ENCODE data around the gene IWS1. TPM values are rescaled to one million over a fixed set of nuclear protein-coding genes. Genes with fewer than 3 reads are reported as not detected.

The IWS1 gene
- total RNA-seq, 1 donor from 2014 or later = 48.4 TPM

- no peak for DNase-seq (ENCODE audit: low read depth)
- Histone ChIP-seq H3K4me3 (ENCODE audit: low read depth, low read length) (no peak overlapping the region), H3K36me3 (ENCODE audit: control insufficient read depth, insufficient read depth, low read length) (peaks cover 4% of the 10 kb centered on the region), H3K27me3 (ENCODE audit: control insufficient read depth, insufficient read depth, low read length) (no peaks in the 10 kb centered on the region)
- TF ChIP-seq CTCF (IDR thresholded peaks at IDR 0.05; ENCODE audit: insufficient read depth, low read length, poor library complexity, severe bottlenecking) = no peak
Observed at GRCh38 chr2:127482031-127482430, 44.3 kb downstream of the IWS1 start.

- no peak for TF ChIP-seq CTCF (IDR thresholded peaks at IDR 0.05; ENCODE audit: insufficient read depth, low read length, poor library complexity, severe bottlenecking)
Observed at GRCh38 chr2:127479866-127480743, 46.2 kb downstream of the IWS1 start.

GRCh38 chr2:127479219-127479825, 47.0 kb downstream of the IWS1 start:
- Histone ChIP-seq H3K27me3 (ENCODE audit: control insufficient read depth, insufficient read depth, low read length) (no peaks in the 10 kb centered on the region), H3K36me3 (ENCODE audit: control insufficient read depth, insufficient read depth, low read length) (no peaks in the 10 kb centered on the region), H3K4me3 (ENCODE audit: low read depth, low read length) (no peak overlapping the region)
- TF ChIP-seq CTCF (IDR thresholded peaks at IDR 0.05; ENCODE audit: insufficient read depth, low read length, poor library complexity, severe bottlenecking) = peak; percentile 69
- DNase-seq (ENCODE audit: low read depth) = peak; percentile 21

More at GRCh38 chr2:127479866-127480743, 46.2 kb downstream of the IWS1 start:
- H3K27me3 ChIP-seq (ENCODE audit: control insufficient read depth, insufficient read depth, low read length) = no peaks in the 10 kb centered on the region
- no peaks in the 10 kb centered on the region for H3K36me3 ChIP-seq (ENCODE audit: control insufficient read depth, insufficient read depth, low read length)
- no peak overlapping the region for H3K4me3 ChIP-seq (ENCODE audit: low read depth, low read length)
- DNase-seq (ENCODE audit: low read depth) = no peak

GRCh38 chr2:127475788-127476187, 50.5 kb downstream of the IWS1 start:
- no peak for DNase-seq (ENCODE audit: low read depth)
- H3K4me3 ChIP-seq (ENCODE audit: low read depth, low read length) = no peak overlapping the region
- no peaks in the 10 kb centered on the region for H3K27me3 ChIP-seq (ENCODE audit: control insufficient read depth, insufficient read depth, low read length)
- H3K36me3 ChIP-seq (ENCODE audit: control insufficient read depth, insufficient read depth, low read length) = no peaks in the 10 kb centered on the region
- no peak for TF ChIP-seq CTCF (IDR thresholded peaks at IDR 0.05; ENCODE audit: insufficient read depth, low read length, poor library complexity, severe bottlenecking)

- Histone ChIP-seq H3K4me3 (ENCODE audit: low read depth, low read length) (no peak overlapping the region), H3K36me3 (ENCODE audit: control insufficient read depth, insufficient read depth, low read length) (no peaks in the 10 kb centered on the region), H3K27me3 (ENCODE audit: control insufficient read depth, insufficient read depth, low read length) (no peaks in the 10 kb centered on the region)
- TF ChIP-seq CTCF (IDR thresholded peaks at IDR 0.05; ENCODE audit: insufficient read depth, low read length, poor library complexity, severe bottlenecking) = no peak
- DNase-seq (ENCODE audit: low read depth) = no peak
Observed at GRCh38 chr2:127472268-127472667, 54.0 kb downstream of the IWS1 start.

Data from kidney epithelial cell (primary cell).